ENCODE results near the gene CEND1. TPM values are rescaled to one million over a fixed set of nuclear protein-coding genes. Genes with fewer than 3 reads are reported as not detected.

The CEND1 gene
- total and polyA plus RNA-seq, 3 donors from 2014 or later = 0.50 to 2.1 (median 1.0) TPM

DNA sequence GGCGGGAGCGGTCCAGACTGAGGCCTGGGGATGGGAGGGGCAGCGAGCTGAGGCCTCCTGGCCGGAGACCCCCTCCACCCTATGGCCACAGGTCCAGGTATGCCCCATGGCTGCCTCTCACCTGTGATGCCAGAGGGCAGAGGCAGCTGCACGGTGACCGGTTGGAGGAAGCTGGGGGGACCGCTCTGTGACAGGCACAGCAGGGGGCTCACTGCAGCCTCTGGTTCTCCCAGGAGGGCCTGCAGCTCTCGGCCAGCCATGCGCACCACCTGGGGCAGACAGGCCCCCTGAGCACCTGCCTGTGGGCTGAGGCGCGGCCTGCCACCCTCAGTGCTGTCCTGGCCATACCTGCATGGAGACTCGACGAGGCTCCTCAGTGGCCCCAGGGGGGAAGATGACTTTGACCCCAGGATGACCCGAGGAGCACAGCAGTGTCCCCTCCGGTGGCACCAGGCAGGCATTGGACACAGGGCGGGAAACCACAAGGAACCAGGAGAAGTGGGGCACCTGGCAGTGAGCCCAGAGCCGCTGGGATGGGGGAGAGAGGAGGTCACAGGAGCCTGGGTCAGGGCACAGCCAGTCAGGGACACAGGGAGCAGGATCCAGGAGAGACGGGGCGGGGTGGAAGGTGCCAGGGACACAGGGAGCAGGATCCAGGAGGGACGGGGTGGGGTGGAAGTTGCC, 11.3 kb upstream of the CEND1 start:
- TF ChIP-seq, protein P1, sequence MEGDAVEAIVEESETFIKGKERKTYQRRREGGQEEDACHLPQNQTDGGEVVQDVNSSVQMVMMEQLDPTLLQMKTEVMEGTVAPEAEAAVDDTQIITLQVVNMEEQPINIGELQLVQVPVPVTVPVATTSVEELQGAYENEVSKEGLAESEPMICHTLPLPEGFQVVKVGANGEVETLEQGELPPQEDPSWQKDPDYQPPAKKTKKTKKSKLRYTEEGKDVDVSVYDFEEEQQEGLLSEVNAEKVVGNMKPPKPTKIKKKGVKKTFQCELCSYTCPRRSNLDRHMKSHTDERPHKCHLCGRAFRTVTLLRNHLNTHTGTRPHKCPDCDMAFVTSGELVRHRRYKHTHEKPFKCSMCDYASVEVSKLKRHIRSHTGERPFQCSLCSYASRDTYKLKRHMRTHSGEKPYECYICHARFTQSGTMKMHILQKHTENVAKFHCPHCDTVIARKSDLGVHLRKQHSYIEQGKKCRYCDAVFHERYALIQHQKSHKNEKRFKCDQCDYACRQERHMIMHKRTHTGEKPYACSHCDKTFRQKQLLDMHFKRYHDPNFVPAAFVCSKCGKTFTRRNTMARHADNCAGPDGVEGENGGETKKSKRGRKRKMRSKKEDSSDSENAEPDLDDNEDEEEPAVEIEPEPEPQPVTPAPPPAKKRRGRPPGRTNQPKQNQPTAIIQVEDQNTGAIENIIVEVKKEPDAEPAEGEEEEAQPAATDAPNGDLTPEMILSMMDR (IDR thresholded peaks at IDR 0.05) = no peak
- TF ChIP-seq POLR2A (IDR thresholded peaks at IDR 0.05) = no peak
- H3K4me1 ChIP-seq = peaks cover 28% of the 10 kb centered on the region
- 90 to 93% methylated on average over 9 to 20 of the region's 20 CpGs for WGBS, 2 donors
- intact Hi-C loops (cut with DNase I; ENCODE audit: low total_unique reads) = no loop called here
- H3K9me3 ChIP-seq = no peaks in the 10 kb centered on the region
- no peaks in the 10 kb centered on the region for H3K36me3 ChIP-seq (ENCODE audit: low read depth, missing control alignments)
- H3K4me3 ChIP-seq = no peak overlapping the region
- H3K27me3 ChIP-seq = no peaks in the 10 kb centered on the region
- no peak for DNase-seq
- no peak overlapping the region for H3K27ac ChIP-seq

DNA sequence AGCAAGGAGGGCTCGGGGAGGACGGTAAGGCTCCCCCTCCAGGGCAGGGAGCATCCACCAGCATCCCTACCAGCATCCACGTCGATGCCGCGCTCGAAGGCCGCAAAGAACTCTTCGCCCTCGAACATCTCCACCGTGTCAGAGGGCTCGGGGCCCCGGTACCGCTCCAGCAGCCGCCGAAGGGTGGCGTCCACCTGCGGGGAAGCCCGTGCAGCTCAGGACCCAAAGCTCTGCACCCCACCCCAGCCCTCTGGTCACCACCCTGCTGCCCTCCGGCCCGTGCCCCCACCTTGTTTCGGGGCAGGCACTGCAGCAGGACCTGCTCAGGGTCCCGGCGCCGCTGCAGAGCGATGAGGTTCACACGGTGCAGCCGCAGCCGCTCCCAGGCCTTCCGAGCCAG, 10.6 kb upstream of the CEND1 start:
- peaks cover 30% of the 10 kb centered on the region for H3K4me1 ChIP-seq
- H3K27ac ChIP-seq = no peak overlapping the region
- WGBS, 2 donors = 93 to 94% methylated on average over 12 to 30 of the region's 30 CpGs
- intact Hi-C loops (cut with DNase I; ENCODE audit: low total_unique reads) = no loop called here
- H3K27me3 ChIP-seq = no peaks in the 10 kb centered on the region
- H3K4me3 ChIP-seq = no peak overlapping the region
- no peaks in the 10 kb centered on the region for H3K9me3 ChIP-seq
- H3K36me3 ChIP-seq (ENCODE audit: low read depth, missing control alignments) = no peaks in the 10 kb centered on the region
- DNase-seq = no peak
- TF ChIP-seq POLR2A (IDR thresholded peaks at IDR 0.05) = no peak
- TF ChIP-seq, protein P1 (IDR thresholded peaks at IDR 0.05) = no peak

GRCh38 chr11:799641-800316, 9.9 kb upstream of the CEND1 start:
- Histone ChIP-seq H3K36me3 (ENCODE audit: low read depth, missing control alignments) (no peaks in the 10 kb centered on the region), H3K4me1 (peaks cover 36% of the 10 kb centered on the region), H3K27ac (no peak overlapping the region), H3K9me3 (no peaks in the 10 kb centered on the region), H3K4me3 (no peak overlapping the region), H3K27me3 (no peaks in the 10 kb centered on the region)
- intact Hi-C loops (cut with DNase I; ENCODE audit: low total_unique reads) = no loop called here
- TF ChIP-seq, protein P1 (IDR thresholded peaks at IDR 0.05) = no peak
- no peak for TF ChIP-seq POLR2A (IDR thresholded peaks at IDR 0.05)
- no peak for DNase-seq
- 91 to 94% methylated on average over 23 to 32 of the region's 32 CpGs for WGBS, 2 donors

DNA sequence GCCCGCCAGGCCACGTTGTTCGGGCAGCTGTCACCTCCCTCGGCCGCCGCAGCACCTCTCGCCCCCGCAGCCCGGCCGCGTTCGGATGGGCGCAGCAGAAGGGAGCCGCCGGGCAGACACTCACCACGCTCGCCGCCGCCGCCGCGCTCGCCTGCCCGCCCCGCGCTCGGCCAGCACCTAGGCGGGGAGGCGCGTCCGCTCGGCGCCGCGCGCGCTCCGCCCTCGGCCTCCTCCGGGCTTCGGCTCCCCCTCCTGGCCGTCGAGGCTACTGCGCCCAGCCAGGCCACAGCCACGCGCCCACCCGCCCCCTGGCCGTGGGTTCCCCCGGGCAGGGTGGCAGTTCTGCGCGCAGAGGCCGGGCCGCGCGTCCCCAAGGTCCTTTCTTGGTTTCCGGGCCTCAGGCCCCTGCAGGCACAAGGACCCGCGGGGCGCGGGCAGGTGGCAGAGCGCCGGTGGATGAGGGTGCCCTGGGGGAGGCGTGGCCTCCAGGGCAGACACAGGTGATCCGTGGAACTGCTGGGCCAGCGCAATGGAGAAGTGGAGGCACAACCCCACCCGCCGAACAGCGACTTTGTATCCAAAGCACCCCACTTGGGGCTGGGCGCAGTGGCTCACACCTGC, 8.3 kb upstream of the CEND1 start, which contains the start of gene SLC25A22:
TSS of gene SLC25A22 (minus strand) at position 189 of the 621 bp plus-strand sequence. CDS start 3,275 bp downstream, outside the sequence.
- Histone ChIP-seq H3K4me1 (peaks cover 27% of the 10 kb centered on the region), H3K4me3 (peak within 1 kb of the TSS; percentile 62 to 76), H3K27me3 (no peaks in the 10 kb centered on the region), H3K27ac (peak within 1 kb of the TSS; percentile 64 to 83), H3K9me3 (no peaks in the 10 kb centered on the region), H3K36me3 (ENCODE audit: low read depth, missing control alignments) (no peaks in the 10 kb centered on the region)
- WGBS, 2 donors = 3% methylated on average over 63 of the region's 69 CpGs; no CpG with 5 or more reads in 1 of the 2 donors
- intact Hi-C loops (cut with DNase I; ENCODE audit: low total_unique reads) = no loop called here
- TF ChIP-seq POLR2A (IDR thresholded peaks at IDR 0.05) = no peak
- TF ChIP-seq, protein P1 (IDR thresholded peaks at IDR 0.05) = peak; percentile 85 to 89 (median 86)
- DNase-seq = peak; percentile 85

All from testis (tissue), 3 donors.